ENCODE data around the gene CXXC5.
"Not testable (repeated sequence)": the region's sequence is repeated elsewhere in the genome, so short reads cannot be mapped to it uniquely, and the experiment has no call there.

Gene CXXC5

GRCh38 chr5:139648205-139649081 lies at the start of gene CXXC5:
Gene CXXC5, plus strand, starts transcription at chr5:139648349. Its CDS starts 32,175 bp downstream, at chr5:139680524.
- DNase-seq = peak; percentile 52

GRCh38 chr5:139598601-139598965 lies 49.6 kb upstream of the CXXC5 start:
- not testable (repeated sequence) for DNase-seq

GRCh38 chr5:139600336-139600949 lies 47.7 kb upstream of the CXXC5 start:
- no peak for DNase-seq

GRCh38 chr5:139601429-139601828 lies 46.7 kb upstream of the CXXC5 start:
- no peak for DNase-seq

- not testable (repeated sequence) for DNase-seq
Observed at GRCh38 chr5:139601948-139602347, 46.2 kb upstream of the CXXC5 start.

GRCh38 chr5:139605887-139606286 lies 42.3 kb upstream of the CXXC5 start:
- DNase-seq = no peak

GRCh38 chr5:139611703-139612584 lies 36.2 kb upstream of the CXXC5 start:
- no peak for DNase-seq

- no peak for DNase-seq
Observed at GRCh38 chr5:139619861-139620260, 28.3 kb upstream of the CXXC5 start.

- not testable (repeated sequence) for DNase-seq
Observed at GRCh38 chr5:139625398-139625797, 22.8 kb upstream of the CXXC5 start.

GRCh38 chr5:139630855-139631254 lies 17.3 kb upstream of the CXXC5 start:
- no peak for DNase-seq

- no peak for DNase-seq
Observed at GRCh38 chr5:139631520-139632165, 16.5 kb upstream of the CXXC5 start.

GRCh38 chr5:139633295-139634027 lies 14.7 kb upstream of the CXXC5 start:
- peak; percentile 61 for DNase-seq

GRCh38 chr5:139634028-139634325 lies 14.2 kb upstream of the CXXC5 start:
- DNase-seq = no peak

- no peak for DNase-seq
Observed at GRCh38 chr5:139634541-139634940, 13.6 kb upstream of the CXXC5 start.

- no peak for DNase-seq
Observed at GRCh38 chr5:139635191-139635590, 13.0 kb upstream of the CXXC5 start.

GRCh38 chr5:139635606-139636206 lies 12.4 kb upstream of the CXXC5 start:
- no peak for DNase-seq

- DNase-seq = peak; percentile 27
Observed at GRCh38 chr5:139636207-139636792, 11.8 kb upstream of the CXXC5 start.

GRCh38 chr5:139636975-139637408 lies 11.2 kb upstream of the CXXC5 start:
- no peak for DNase-seq

GRCh38 chr5:139637438-139638089 lies 10.6 kb upstream of the CXXC5 start:
- DNase-seq = peak; percentile 27

- DNase-seq = no peak
Observed at GRCh38 chr5:139638090-139638735, 9.9 kb upstream of the CXXC5 start.
